Panc1 (cell line): ENCODE measurements around the gene RASSF4. TPM values are rescaled to one million over a fixed set of nuclear protein-coding genes. Genes with fewer than 3 reads are reported as not detected.
A peak's percentile ranks its signal among the peaks of the same experiment; 100 is the strongest.

ENCODE experiments used
- ATAC-seq: fragments of 200-7000 bp; cut with Tn5 transposase; 2 replicates; pipeline ENCODE4 v1.9.1; 2020; ENCODE audit warnings: mild to moderate bottlenecking, moderate library complexity
- BruUV-seq: library from RNA; stranded (reverse); fragments of 400-500 nt; replicated peaks from 2 replicates; lab custom pipeline; 2021; lab: Mats Ljungman, UMichigan
- CTCF ChIA-PET: fragments of 300-600 bp; sonication (Branson Sonifier 250); formaldehyde crosslinking; loops from one replicate; lab custom pipeline; 2022; ENCODE audit warnings: antibody characterized with exemption; lab: Charles Lee
- POLR2A ChIA-PET: fragments of 300-600 bp; sonication (Branson Sonifier 250); formaldehyde crosslinking; loops from one replicate; lab custom pipeline; 2022; ENCODE audit warnings: antibody characterized with exemption; lab: Charles Lee
- DNase-seq: peaks from one replicate; pipeline ENCODE4 v3.0.0-alpha.2; 2010; ENCODE audit warnings: low read depth, low spot score
- H3K27ac ChIP-seq: 2 replicates; pipeline ENCODE4 v1.5.1; 2011; ENCODE audit warnings: mild to moderate bottlenecking, low read length, inconsistent platforms
- H3K27me3 ChIP-seq: fragments of 200-500 bp; sonication (Bioruptor generic); 2 replicates; pipeline ENCODE4 v1.6.0; 2014; ENCODE audit warnings: low read length, inconsistent platforms; ENCODE audit not compliant: control insufficient read depth, insufficient read depth
- H3K36me3 ChIP-seq: fragments of 200-500 bp; sonication (Bioruptor generic); 2 replicates; pipeline ENCODE4 v1.5.1; 2014; ENCODE audit warnings: inconsistent platforms, mild to moderate bottlenecking, low read length, moderate library complexity; ENCODE audit not compliant: control insufficient read depth, insufficient read depth
- H3K4me1 ChIP-seq: 2 replicates; pipeline ENCODE4 v1.5.1; 2011; ENCODE audit warnings: inconsistent platforms, mild to moderate bottlenecking, low read length, moderate library complexity; ENCODE audit not compliant: control insufficient read depth, insufficient read depth
- H3K4me3 ChIP-seq, 2 experiments: 2 replicates each; pipeline ENCODE4 v1.5.1; 2011 to 2012; ENCODE audit warnings: low read depth in 2 of 2, low read length in 2 of 2, mild to moderate bottlenecking in 2 of 2, inconsistent platforms in 1 of 2, moderate library complexity in 1 of 2
- H3K9me3 ChIP-seq: fragments of 200-500 bp; sonication (Bioruptor generic); 2 replicates; pipeline ENCODE4 v1.5.1; 2014; ENCODE audit warnings: low read depth, mild to moderate bottlenecking, inconsistent platforms, low read length, moderate library complexity; ENCODE audit not compliant: control insufficient read depth, insufficient read depth
- CTCF ChIP-seq: fragments of 450-650 bp; IDR thresholded peaks from 2 replicates; pipeline ENCODE4 v1.5.1; 2017; ENCODE audit warnings: mild to moderate bottlenecking
- POLR2AphosphoS5 ChIP-seq: IDR thresholded peaks from 2 replicates; pipeline ENCODE4 v1.6.1; 2012; ENCODE audit warnings: mild to moderate bottlenecking, low read depth, low read length, moderate library complexity
- REST ChIP-seq, 2 experiments: IDR thresholded peaks; 2 replicates each; pipeline ENCODE4 v1.6.1; 2011 to 2012; ENCODE audit warnings: low read depth in 2 of 2, control low read depth in 1 of 2, low read length in 1 of 2, mild to moderate bottlenecking in 1 of 2, moderate library complexity in 1 of 2; ENCODE audit not compliant: insufficient read depth in 1 of 2
- SIN3A ChIP-seq: IDR thresholded peaks from 2 replicates; pipeline ENCODE4 v1.6.1; 2012; ENCODE audit warnings: low read depth, mild to moderate bottlenecking, low read length, moderate library complexity, borderline replicate concordance; ENCODE audit not compliant: insufficient read depth
- TCF7L2 ChIP-seq: IDR thresholded peaks from 2 replicates; pipeline ENCODE4 v1.6.1; 2011; ENCODE audit warnings: mild to moderate bottlenecking, low read depth, low read length, inconsistent platforms
- in situ Hi-C: cut with HindIII; loops from 2 replicates; pipeline ENCODE4 v1.10.0; 2016; ENCODE audit warnings: low sequenced_read_pairs, low pct_unique_long_range_greater_than_20kb
- intact Hi-C: fragments of 100-400 bp; cut with micrococcal nuclease; formaldehyde crosslinking; loops from one replicate; pipeline ENCODE4 v1.10.0; 2022; ENCODE audit not compliant: unreplicated experiment
- total RNA-seq: library from RNA; stranded (reverse); gene quantifications from one replicate; pipeline ENCODE4 v1.2.1, GENCODE V29; 2021; ENCODE audit not compliant: unreplicated experiment

RASSF4 gene
- total RNA-seq, 1 experiment from 2014 or later: 13.9 TPM

GRCh38 chr10:44921061-44921460 is 38.5 kb upstream of the RASSF4 start:
- intact Hi-C loops: no loop called here
- H3K27ac ChIP-seq: no peak overlapping the region
- ChIA-PET POLR2A (no interaction called here), CTCF (no interaction called here)
- H3K4me1 ChIP-seq: no peaks in the 10 kb centered on the region
- no peak overlapping the region for H3K4me3 ChIP-seq
- in situ Hi-C loops: no loop called here
- BruUV-seq: no TSS peak
- peaks cover 5% of the 10 kb centered on the region for H3K27me3 ChIP-seq
- no peaks in the 10 kb centered on the region for H3K9me3 ChIP-seq
- H3K36me3 ChIP-seq: no peaks in the 10 kb centered on the region
- no peak for TF ChIP-seq TCF7L2
- TF ChIP-seq SIN3A: no peak
- no peak for TF ChIP-seq REST (IDR thresholded peaks at IDR 0.05; ENCODE audit: insufficient read depth in 1 of 2, low read depth in 2 of 2, low read length in 1 of 2)
- no peak for TF ChIP-seq CTCF
- ATAC-seq (0 out of 2 replicates have a peak, but pooled peaks have one; percentile 37), DNase-seq (no peak)

- H3K36me3 ChIP-seq: no peaks in the 10 kb centered on the region
- DNase-seq (no peak), ATAC-seq (no peak)
- POLR2A ChIA-PET: no interaction called here
- CTCF ChIA-PET: no interaction called here
- no peak overlapping the region for H3K4me3 ChIP-seq
- intact Hi-C loops (no loop called here), in situ Hi-C loops (no loop called here)
- no peaks in the 10 kb centered on the region for H3K4me1 ChIP-seq
- H3K27ac ChIP-seq: no peak overlapping the region
- no TSS peak for BruUV-seq
- H3K27me3 ChIP-seq: peaks cover 5% of the 10 kb centered on the region
- TF ChIP-seq SIN3A: no peak
- no peak for TF ChIP-seq TCF7L2
- TF ChIP-seq REST (IDR thresholded peaks at IDR 0.05; ENCODE audit: insufficient read depth in 1 of 2, low read depth in 2 of 2, low read length in 1 of 2): no peak
- no peak for TF ChIP-seq CTCF
- TF ChIP-seq POLR2AphosphoS5: no peak
- no peaks in the 10 kb centered on the region for H3K9me3 ChIP-seq
Measured at GRCh38 chr10:44921506-44921905, 38.1 kb upstream of the RASSF4 start.
